Dermis microvascular lymphatic vessel endothelial cell (primary cell): ENCODE measurements around the gene SLC33A1. TPM values are rescaled to one million over a fixed set of nuclear protein-coding genes. Genes with fewer than 3 reads are reported as not detected.
A peak's percentile ranks its signal among the peaks of the same experiment; 100 is the strongest.
"Not testable (repeated sequence)": the region's sequence is repeated elsewhere in the genome, so short reads cannot be mapped to it uniquely, and the experiment has no call there.

Experiments used
- DNase-seq, 2 donors: peaks; one replicate each; pipeline versions ENCODE4 v3.0.0 to v3.0.0-alpha.2; 2010; ENCODE audit warnings: low read depth in 2 of 2
- total RNA-seq: library from RNA; depleted of rRNA; stranded (reverse); fragments of >200 nt; gene quantifications from 2 replicates; pipeline ENCODE4 v1.2.1, GENCODE V29; 2014

Gene SLC33A1
- 16.0 and 25.4 TPM in 2 replicates for total RNA-seq

GRCh38 chr3:155854141-155854940 is at the start of gene SLC33A1:
TSS of gene SLC33A1 (minus strand) at chr3:155854427. CDS start at chr3:155853997, 430 bp downstream.
- peak; percentile 99 to 100 for DNase-seq

GRCh38 chr3:155895379-155895900 is 41.2 kb upstream of the SLC33A1 start:
- no peak for DNase-seq

GRCh38 chr3:155891321-155891720 is 37.1 kb upstream of the SLC33A1 start:
- DNase-seq: no peak

GRCh38 chr3:155890671-155891190 is 36.5 kb upstream of the SLC33A1 start:
- peak; percentile 78 to 96 for DNase-seq

GRCh38 chr3:155889952-155890351 is 35.7 kb upstream of the SLC33A1 start:
- DNase-seq: no peak

- DNase-seq: no peak
Measured at GRCh38 chr3:155889212-155889611, 35.0 kb upstream of the SLC33A1 start.

GRCh38 chr3:155886915-155887314 is 32.7 kb upstream of the SLC33A1 start:
- DNase-seq: no peak

GRCh38 chr3:155886348-155886747 is 32.1 kb upstream of the SLC33A1 start:
- DNase-seq: not testable (repeated sequence)

GRCh38 chr3:155885292-155885691 is 31.1 kb upstream of the SLC33A1 start:
- DNase-seq: no peak

GRCh38 chr3:155884292-155884691 is 30.1 kb upstream of the SLC33A1 start:
- no peak for DNase-seq

GRCh38 chr3:155880286-155880685 is 26.1 kb upstream of the SLC33A1 start:
- DNase-seq: no peak

- no peak for DNase-seq
Measured at GRCh38 chr3:155876503-155876902, 22.3 kb upstream of the SLC33A1 start.

GRCh38 chr3:155876037-155876436 is 21.8 kb upstream of the SLC33A1 start:
- no peak for DNase-seq

GRCh38 chr3:155872904-155873646 is 18.8 kb upstream of the SLC33A1 start:
- DNase-seq: no peak

- DNase-seq: no peak
Measured at GRCh38 chr3:155871746-155872158, 17.5 kb upstream of the SLC33A1 start.

- peak in 1 of 2 donors; percentile 63 for DNase-seq
Measured at GRCh38 chr3:155870945-155871745, 16.9 kb upstream of the SLC33A1 start.

- DNase-seq: peak; percentile 74 to 94
Measured at GRCh38 chr3:155870133-155870944, 16.1 kb upstream of the SLC33A1 start, which contains the start of gene GMPS. TSS of gene GMPS (plus strand) at chr3:155870650. CDS start at chr3:155870871, 221 bp downstream.

GRCh38 chr3:155869691-155870090 is 15.5 kb upstream of the SLC33A1 start:
- DNase-seq: no peak

- DNase-seq: no peak
Measured at GRCh38 chr3:155863072-155863784, 9.0 kb upstream of the SLC33A1 start.
